GM19468 (cell line): Measurements from ENCODE around the gene XPO4.

Source experiments
- ATAC-seq: cut with Tn5 transposase; IDR thresholded peaks from one replicate; pipeline ENCODE4 v1.9.1; 2021; ENCODE audit warnings: mild to moderate bottlenecking, moderate library complexity, moderate number of reproducible peaks; ENCODE audit not compliant: unreplicated experiment; ENCODE audit errors: extremely low read depth

XPO4 gene

GRCh38 chr13:20832861-20833260 lies 69.7 kb downstream of the XPO4 start:
- no peak for ATAC-seq

DNA sequence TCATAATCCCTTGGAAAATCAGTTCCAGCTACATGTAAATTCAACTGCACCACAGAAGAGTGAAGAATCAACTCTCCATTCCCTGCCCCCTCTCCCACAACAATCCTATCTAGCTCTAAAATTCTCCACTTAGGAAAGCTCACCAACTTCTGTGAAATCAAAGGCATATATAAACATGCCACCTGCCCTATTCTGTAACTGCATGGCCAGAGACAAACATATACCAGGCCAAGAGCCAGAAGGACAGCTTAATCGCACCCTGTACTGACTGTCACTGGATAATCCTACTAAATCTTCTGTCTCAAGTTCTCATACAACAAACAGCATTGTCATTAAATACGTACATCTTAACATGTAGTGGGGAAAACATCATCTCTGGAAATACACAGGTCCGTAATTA lies 70.6 kb downstream of the XPO4 start:
- no peak for ATAC-seq

- ATAC-seq: no peak
Observed at GRCh38 chr13:20831254-20831653, 71.3 kb downstream of the XPO4 start.

DNA sequence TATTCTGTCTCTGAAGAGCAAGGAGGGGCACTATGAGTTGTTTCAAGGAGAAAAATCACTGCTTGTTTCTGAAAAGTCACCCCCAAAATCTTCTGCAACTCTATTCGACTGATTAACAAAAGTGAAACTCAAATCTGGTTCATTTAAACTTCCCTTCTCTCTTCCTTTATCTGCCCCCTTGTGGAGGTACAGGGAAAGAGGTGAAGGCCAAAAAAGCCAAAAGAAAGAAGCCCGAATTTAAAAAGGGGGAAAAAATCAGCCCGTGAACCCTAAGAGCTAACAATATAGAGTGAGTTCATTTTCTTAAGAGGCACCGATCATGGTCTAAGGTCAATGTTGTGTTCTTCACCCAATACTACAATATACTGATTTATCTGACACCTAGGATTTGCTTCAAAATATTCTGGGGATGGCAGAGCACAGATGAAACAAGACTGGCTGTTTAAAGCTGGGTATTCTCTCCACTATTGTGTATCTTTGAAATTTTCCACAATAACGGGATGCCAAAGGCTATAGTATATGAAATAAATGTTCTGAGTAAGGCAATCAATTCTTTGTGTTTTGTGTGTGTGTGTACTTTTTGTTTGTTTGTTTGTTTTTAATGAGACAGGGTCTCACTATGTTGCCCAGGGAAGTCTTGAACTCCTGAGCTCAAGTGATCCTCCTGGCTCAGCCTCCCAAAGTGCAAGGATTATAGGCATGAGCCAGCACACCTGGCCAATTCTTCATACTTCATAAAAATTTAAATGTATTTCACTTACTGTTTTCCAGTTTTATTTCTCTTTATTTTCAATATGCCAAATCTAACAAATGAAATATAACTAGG lies 73.8 kb downstream of the XPO4 start:
- ATAC-seq: no peak

DNA sequence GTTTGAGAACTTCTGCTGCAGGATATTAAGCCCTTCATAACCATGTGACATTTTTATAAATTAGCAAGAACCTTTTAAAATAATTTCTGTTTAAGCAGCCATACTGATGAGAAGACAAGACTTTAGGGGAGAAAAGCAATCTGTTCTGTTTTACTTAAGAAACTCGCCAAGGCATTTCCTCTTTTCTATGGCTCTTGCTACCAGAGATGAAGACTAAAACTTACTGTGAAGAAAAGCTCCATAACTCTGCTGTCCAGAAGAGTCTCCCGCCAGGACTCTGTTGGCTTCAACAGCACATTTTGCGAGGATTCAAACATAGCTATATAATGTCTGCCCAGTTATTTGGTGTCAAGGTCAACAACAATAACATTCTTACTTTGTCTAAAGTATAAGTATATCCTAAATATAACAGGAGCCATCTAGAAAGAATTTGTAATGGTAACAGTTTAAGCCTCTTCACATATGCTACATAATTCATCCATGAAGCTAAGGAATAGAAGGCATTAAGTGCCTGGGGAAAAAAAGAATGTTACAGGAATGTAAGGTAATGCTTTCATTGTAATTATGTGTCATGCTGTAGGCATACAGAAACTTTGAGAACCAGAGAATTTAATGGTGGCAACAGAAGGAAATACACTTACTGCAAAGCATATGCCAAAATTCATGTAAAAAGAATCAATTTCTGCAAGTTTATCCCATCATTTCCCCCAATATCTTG lies 75.5 kb downstream of the XPO4 start:
- ATAC-seq: no peak

DNA sequence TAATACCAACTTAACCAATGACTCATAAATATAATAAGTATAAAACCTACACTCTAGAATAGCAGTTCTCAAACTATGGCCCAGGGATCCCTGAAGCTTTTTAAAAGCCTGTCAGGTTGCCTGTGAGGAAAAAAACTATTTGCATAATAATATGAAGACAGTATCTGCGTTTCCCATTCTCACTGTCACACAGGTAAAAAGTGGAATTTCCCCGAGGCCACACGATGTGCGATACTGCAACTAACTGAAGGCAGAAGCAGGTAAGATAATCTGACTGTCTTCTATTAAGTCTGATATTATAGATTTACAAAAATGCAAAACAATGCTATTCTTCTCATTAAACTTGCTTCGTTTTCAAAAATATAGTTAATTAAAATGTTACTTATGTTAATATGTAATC lies 76.2 kb downstream of the XPO4 start:
- ATAC-seq: no peak

DNA sequence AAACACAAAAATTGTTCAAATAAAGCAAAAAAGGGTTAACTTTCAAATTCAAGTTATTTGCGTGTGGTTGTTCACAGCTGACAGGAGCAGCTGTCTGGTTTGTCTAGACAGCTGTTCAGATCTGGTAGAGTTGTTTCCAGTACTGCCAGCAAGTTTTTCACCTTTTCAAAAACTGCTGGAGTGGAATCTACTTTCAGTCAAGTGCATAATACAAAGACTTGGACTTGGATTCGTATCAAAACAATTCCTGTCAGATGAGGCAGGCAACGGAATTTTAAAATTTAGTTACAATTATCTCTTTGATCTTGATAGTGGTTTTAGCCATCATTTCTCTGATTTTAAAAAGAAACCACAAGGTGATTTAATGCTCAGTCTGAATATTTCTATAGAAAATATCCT lies 77.1 kb downstream of the XPO4 start:
- ATAC-seq: no peak

- no peak for ATAC-seq
Observed at GRCh38 chr13:20824762-20825476, 77.6 kb downstream of the XPO4 start.

- ATAC-seq: no peak
Observed at GRCh38 chr13:20823071-20823470, 79.5 kb downstream of the XPO4 start.

- ATAC-seq: no peak
Observed at GRCh38 chr13:20822406-20822805, 80.1 kb downstream of the XPO4 start.

DNA sequence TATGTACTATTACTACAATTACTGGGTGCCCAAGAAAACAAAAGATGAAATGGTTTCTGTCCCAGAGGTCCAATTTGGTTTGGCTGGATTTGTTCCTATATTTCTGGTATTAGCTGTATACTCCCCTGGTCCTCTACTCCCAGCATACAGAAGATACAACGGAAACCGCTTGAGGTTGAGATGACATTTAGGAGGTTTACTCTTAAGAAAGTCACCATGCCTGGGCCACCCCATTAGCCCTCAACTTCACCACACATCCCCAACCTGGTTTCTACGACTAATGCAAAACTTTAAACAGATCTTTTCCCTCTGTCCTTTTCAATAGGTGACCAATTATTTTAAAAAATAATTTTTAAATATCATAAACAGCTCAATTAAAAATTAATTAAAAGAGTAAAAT lies 82.8 kb downstream of the XPO4 start:
- ATAC-seq: no peak

DNA sequence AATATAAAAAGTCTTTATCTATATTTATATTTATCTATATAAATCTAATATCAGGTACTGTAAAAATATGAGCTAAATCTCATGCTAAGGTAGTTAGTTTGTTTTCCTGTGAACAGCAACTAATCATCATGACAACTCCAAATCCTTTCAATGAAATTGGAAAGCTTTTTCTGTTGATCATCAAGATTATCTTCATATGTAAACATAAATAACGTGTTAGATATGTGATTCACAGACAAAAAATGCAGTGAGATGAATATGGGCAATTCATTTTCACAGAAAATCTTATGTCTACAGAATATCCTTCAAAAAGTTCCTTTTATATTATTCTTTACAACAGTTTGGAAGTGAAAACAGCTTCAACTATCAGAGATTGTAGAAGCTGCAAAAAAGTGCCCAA lies 87.1 kb downstream of the XPO4 start:
- no peak for ATAC-seq

DNA sequence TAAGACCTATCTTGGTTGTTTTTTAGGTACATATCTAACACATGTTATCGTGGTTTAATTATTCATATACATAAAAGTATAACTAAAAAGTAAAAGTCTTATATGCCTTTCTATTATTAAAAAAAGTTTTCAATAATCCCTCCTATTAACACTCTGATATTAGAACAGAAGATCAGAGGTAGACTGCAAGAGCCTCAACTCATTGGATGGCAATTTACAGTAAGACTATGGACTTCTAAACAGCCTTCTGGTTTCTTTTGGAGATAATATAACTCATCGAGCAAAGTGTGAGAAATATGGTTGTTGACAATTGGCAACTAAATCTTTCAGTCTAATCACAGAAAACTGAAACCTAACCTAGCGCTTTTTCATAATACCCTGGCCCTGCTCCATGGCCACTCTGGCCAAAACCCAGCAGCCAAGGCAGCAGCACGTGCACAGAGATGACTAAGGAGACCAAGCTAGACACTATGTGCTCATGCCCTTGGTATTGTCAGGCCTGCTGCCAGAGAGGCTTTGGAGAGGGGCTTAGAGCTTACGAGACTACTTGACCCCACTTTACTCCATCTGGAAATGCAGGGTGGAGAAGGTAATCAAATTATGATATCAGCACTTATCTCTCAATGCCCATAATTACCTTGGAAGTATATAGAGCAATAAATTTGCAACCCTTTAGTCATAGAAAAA lies 88.2 kb downstream of the XPO4 start:
- ATAC-seq: no peak

- no peak for ATAC-seq
Observed at GRCh38 chr13:20812890-20813289, 89.7 kb downstream of the XPO4 start.

DNA sequence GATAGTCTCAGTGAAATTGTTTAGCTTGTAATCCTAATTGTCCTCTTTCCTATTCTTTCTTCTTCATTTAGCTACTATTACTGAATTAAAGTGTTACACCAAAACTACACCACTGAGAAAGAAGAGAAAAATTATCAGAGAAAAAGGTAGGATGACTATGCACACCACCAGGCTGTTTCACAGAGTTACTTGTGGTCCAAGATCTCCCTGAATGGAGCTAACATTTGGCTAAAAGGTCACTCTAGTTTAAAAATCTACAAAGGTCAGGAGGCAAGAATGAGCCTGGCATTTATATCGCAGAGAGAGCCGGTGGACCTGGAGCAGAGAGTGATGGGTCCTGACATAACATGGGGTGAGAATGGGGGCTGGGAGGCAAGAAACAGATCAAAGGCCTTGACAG lies 91.7 kb downstream of the XPO4 start:
- ATAC-seq: no peak

DNA sequence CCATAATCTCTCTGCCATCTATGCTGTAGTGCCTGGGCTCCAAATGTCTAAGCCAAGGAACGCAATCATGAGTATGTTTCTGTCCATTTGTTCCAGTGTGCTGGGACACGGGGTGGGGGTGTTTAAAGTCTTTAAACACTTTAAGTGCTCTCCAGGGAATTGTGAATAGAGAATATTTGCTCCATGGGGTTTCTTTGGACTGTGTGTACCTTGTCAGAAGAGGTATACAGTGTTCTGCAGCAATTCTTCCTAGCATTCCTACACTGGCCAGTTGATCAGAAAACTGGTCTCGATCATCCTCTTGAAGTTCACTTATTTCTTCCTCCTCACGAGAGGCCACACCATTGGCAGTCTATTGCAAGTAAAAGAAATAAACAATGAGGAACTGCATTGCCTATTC lies 93.7 kb downstream of the XPO4 start:
- ATAC-seq: no peak

DNA sequence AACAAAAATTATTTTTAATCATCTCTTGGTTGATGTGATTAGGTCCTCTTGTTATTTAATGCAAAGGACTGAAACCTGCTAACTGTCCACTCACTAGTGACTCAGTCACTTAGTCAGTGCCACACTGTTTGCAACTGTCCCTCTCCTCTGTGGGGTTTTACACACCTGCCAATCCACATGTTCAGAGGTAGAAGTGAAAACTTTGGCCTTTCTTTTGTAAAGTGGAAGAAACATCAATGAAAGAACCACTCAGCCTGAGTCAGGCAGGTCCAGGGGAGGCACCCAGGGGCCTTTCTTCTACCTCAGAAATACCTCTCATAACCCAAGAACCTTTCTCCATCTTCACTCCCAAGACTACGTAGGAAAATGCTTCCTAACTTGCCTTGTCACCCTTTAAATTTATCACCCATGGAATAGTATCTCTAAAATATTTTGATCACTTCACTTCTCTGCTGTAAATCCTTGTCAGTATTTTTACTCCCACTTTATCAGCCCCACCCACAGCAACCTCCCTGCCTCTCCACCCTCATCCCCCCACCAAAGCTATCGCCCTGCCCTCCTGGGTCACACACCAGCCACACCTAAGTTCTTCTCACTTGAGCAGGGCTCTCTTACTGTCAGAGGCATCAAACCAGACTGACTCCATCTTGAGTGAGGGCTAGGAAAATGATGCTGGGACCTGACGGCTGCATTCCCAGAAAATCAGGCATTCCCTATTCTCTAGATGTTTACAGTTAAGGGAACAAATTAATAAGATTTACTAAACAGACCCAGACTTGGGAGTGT lies 99.2 kb downstream of the XPO4 start:
- ATAC-seq: no peak

DNA sequence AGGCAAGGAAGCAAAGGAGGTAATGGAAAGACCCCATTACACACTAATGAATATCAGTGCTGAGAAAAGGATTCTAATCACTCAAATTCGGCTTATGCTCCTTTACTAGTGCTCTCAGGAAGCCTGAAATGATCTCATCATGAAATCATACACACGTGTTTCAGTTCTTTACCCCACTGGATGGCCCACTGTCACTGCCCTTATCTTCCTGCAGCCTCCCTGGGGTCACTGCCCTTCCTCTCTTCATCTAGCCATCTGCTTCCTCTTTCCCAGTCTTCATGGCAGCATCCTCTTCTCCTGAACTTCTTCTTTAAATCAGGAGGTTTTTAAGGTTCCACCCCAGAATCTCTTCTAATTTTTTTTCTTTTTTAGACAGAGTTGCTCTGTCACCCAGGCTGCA lies 100.8 kb downstream of the XPO4 start:
- no peak for ATAC-seq

DNA sequence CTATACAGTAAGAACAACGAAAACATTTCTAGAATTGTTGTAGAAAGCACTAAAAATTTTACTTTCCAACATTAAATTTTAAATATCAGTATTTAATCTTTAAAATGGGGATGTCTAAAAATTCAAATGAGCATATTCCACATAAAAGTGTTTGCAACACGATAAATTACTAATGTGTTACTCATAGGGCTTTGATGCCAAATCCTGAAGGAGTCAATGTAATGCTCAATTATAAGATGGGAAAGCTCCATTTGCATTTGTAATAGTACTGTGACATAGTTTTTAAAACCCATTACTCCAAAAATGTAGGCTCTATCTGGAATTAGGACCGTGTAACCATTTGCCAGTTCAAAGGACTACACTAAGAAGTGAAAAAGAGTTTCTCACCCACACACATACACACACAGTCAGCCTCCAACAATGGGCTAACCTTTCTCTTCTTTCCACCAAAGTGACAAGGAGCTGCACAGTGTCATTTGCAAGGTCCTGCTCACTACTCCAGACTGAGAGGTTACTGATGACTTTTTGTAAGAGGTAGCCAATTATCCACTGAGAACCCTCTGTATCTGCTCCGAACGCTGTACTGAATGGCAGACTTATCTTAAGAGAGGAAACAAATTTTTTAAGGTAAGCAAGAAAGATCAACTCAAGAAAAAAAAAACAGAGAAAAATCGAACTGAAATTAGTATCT lies 102.7 kb downstream of the XPO4 start:
- ATAC-seq: no peak
